ENCODE data around the gene RNF14. TPM values are rescaled to one million over a fixed set of nuclear protein-coding genes. Genes with fewer than 3 reads are reported as not detected.
A peak's percentile ranks its signal among the peaks of the same experiment; 100 is the strongest.
"Not testable (repeated sequence)": the region's sequence is repeated elsewhere in the genome, so short reads cannot be mapped to it uniquely, and the experiment has no call there.

The RNF14 gene
- total RNA-seq, 2 donors from 2014 or later: 29.4 to 38.5 TPM

GRCh38 chr5:142015781-142016533 lies 47.1 kb downstream of the RNF14 start:
- H3K9me3 Mint-ChIP-seq: peaks cover 4 to 12% of the 10 kb centered on the region in 2 donors
- DNase-seq (ENCODE audit: low spot score in 2 of 2) (peak; percentile 55 to 71), ATAC-seq (peak; percentile 66 to 73)
- peaks cover 13 to 14% of the 10 kb centered on the region in 2 donors for H3K36me3 Mint-ChIP-seq
- peak overlapping the region; percentile 92 to 99 for H3K27ac Mint-ChIP-seq

GRCh38 chr5:142016556-142016955 lies 47.7 kb downstream of the RNF14 start:
- peaks cover 12 to 14% of the 10 kb centered on the region in 2 donors for H3K36me3 Mint-ChIP-seq
- peaks cover 4 to 12% of the 10 kb centered on the region in 2 donors for H3K9me3 Mint-ChIP-seq
- ATAC-seq: peak; percentile 60 to 64
- peak overlapping the region; percentile 92 to 99 for H3K27ac Mint-ChIP-seq
- DNase-seq (ENCODE audit: low spot score in 2 of 2): peak in 1 of 2 donors; percentile 51

GRCh38 chr5:142017832-142018427 lies 49.0 kb downstream of the RNF14 start:
- H3K27ac Mint-ChIP-seq: peak overlapping the region; percentile 92 to 99
- ATAC-seq: no peak

GRCh38 chr5:142020122-142020659 lies 51.3 kb downstream of the RNF14 start:
- ATAC-seq: no peak
- Mint-ChIP-seq H3K36me3 (peaks cover 4 to 8% of the 10 kb centered on the region in 2 donors), H3K9me3 (peaks cover 4 to 12% of the 10 kb centered on the region in 2 donors), H3K27ac (peak overlapping the region in 1 of 2 donors; percentile 53)
- no peak for DNase-seq (ENCODE audit: low spot score in 2 of 2)

More at GRCh38 chr5:142017832-142018427, 49.0 kb downstream of the RNF14 start:
- H3K9me3 Mint-ChIP-seq: peaks cover 4 to 12% of the 10 kb centered on the region in 2 donors
- DNase-seq (ENCODE audit: low spot score in 2 of 2): no peak
- H3K36me3 Mint-ChIP-seq: peaks cover 4 to 8% of the 10 kb centered on the region in 2 donors

GRCh38 chr5:142023836-142024235 lies 54.9 kb downstream of the RNF14 start:
- ATAC-seq: no peak
- no peak for DNase-seq (ENCODE audit: low spot score in 2 of 2)

GRCh38 chr5:142024771-142025304 lies 55.9 kb downstream of the RNF14 start:
- peaks cover 4 to 8% of the 10 kb centered on the region in 2 donors for H3K36me3 Mint-ChIP-seq
- H3K27ac Mint-ChIP-seq: peak overlapping the region; percentile 91 to 97
- ATAC-seq (peak; percentile 100), DNase-seq (ENCODE audit: low spot score in 2 of 2) (peak; percentile 81 to 89)
- peaks cover 0 to 8% of the 10 kb centered on the region in 2 donors for H3K9me3 Mint-ChIP-seq

More at GRCh38 chr5:142023836-142024235, 54.9 kb downstream of the RNF14 start:
- Mint-ChIP-seq H3K9me3 (peaks cover 0 to 12% of the 10 kb centered on the region in 2 donors), H3K36me3 (peaks cover 4 to 8% of the 10 kb centered on the region in 2 donors), H3K27ac (no peak overlapping the region)

- Mint-ChIP-seq H3K36me3 (peaks cover 0 to under 1% of the 10 kb centered on the region in 2 donors), H3K9me3 (peaks cover 0 to under 1% of the 10 kb centered on the region in 2 donors), H3K27ac (peak overlapping the region in 1 of 2 donors; percentile 91)
- DNase-seq (ENCODE audit: low spot score in 2 of 2): no peak
- ATAC-seq: no peak
Measured at GRCh38 chr5:142025637-142026036, 56.7 kb downstream of the RNF14 start.

GRCh38 chr5:142032150-142032549 lies 63.2 kb downstream of the RNF14 start:
- ATAC-seq: no peak
- H3K27ac Mint-ChIP-seq: no peak overlapping the region
- peaks cover 0 to 12% of the 10 kb centered on the region in 2 donors for H3K9me3 Mint-ChIP-seq
- H3K36me3 Mint-ChIP-seq: no peaks in the 10 kb centered on the region
- no peak for DNase-seq (ENCODE audit: low spot score in 2 of 2)

GRCh38 chr5:142032747-142033631 lies 64.1 kb downstream of the RNF14 start:
- no peak for ATAC-seq
- no peak for DNase-seq (ENCODE audit: low spot score in 2 of 2)
- Mint-ChIP-seq H3K36me3 (no peaks in the 10 kb centered on the region), H3K27ac (no peak overlapping the region), H3K9me3 (peaks cover 0 to 12% of the 10 kb centered on the region in 2 donors)

- H3K27ac Mint-ChIP-seq; H3K36me3 Mint-ChIP-seq; ATAC-seq; DNase-seq (ENCODE audit: low spot score in 2 of 2): not testable (repeated sequence)
- H3K9me3 Mint-ChIP-seq: peaks cover 0 to 12% of the 10 kb centered on the region in 2 donors
Measured at GRCh38 chr5:142033632-142034567, 65.0 kb downstream of the RNF14 start.

GRCh38 chr5:142034994-142035393 lies 66.1 kb downstream of the RNF14 start:
- H3K9me3 Mint-ChIP-seq: peaks cover 0 to 12% of the 10 kb centered on the region in 2 donors
- no peak for ATAC-seq
- peak overlapping the region in 1 of 2 donors; percentile 15 for H3K27ac Mint-ChIP-seq
- no peak for DNase-seq (ENCODE audit: low spot score in 2 of 2)
- H3K36me3 Mint-ChIP-seq: no peaks in the 10 kb centered on the region

- Mint-ChIP-seq H3K9me3 (peaks cover 0 to 12% of the 10 kb centered on the region in 2 donors), H3K27ac (no peak overlapping the region), H3K36me3 (no peaks in the 10 kb centered on the region)
- ATAC-seq (no peak), DNase-seq (ENCODE audit: low spot score in 2 of 2) (no peak)
Measured at GRCh38 chr5:142036918-142037317, 68.0 kb downstream of the RNF14 start.

- H3K9me3 Mint-ChIP-seq: peaks cover 0 to 12% of the 10 kb centered on the region in 2 donors
- not testable (repeated sequence) for H3K27ac Mint-ChIP-seq; ATAC-seq; H3K36me3 Mint-ChIP-seq; DNase-seq (ENCODE audit: low spot score in 2 of 2)
Measured at GRCh38 chr5:142037599-142037998, 68.7 kb downstream of the RNF14 start.

GRCh38 chr5:142038735-142039134 lies 69.8 kb downstream of the RNF14 start:
- DNase-seq (ENCODE audit: low spot score in 2 of 2) (no peak), ATAC-seq (no peak)
- H3K9me3 Mint-ChIP-seq: peaks cover 0 to 9% of the 10 kb centered on the region in 2 donors
- H3K27ac Mint-ChIP-seq: no peak overlapping the region
- H3K36me3 Mint-ChIP-seq: no peaks in the 10 kb centered on the region
